BLaER1 (cell line): ENCODE data around the gene TWIST2.

ENCODE experiments used
- H3K27ac ChIP-seq: shearing (Covaris generic); formaldehyde crosslinking; 2 replicates; pipeline ENCODE4 v1.8.1; 2022
- H3K27me3 ChIP-seq: shearing (Covaris generic); formaldehyde crosslinking; 2 replicates; pipeline ENCODE4 v1.8.1; 2022
- H3K36me3 ChIP-seq: shearing (Covaris generic); formaldehyde crosslinking; 2 replicates; pipeline ENCODE4 v1.8.1; 2022
- H3K4me1 ChIP-seq: shearing (Covaris generic); formaldehyde crosslinking; 2 replicates; pipeline ENCODE4 v1.8.1; 2022
- H3K4me2 ChIP-seq: shearing (Covaris generic); formaldehyde crosslinking; 2 replicates; pipeline ENCODE4 v1.8.1; 2022
- H3K4me3 ChIP-seq: shearing (Covaris generic); formaldehyde crosslinking; 2 replicates; pipeline ENCODE4 v1.8.1; 2022
- H3K9ac ChIP-seq: shearing (Covaris generic); formaldehyde crosslinking; 2 replicates; pipeline ENCODE4 v1.8.1; 2022
- H3K9me3 ChIP-seq: shearing (Covaris generic); formaldehyde crosslinking; 2 replicates; pipeline ENCODE4 v1.8.1; 2022
- H4K20me1 ChIP-seq: shearing (Covaris generic); formaldehyde crosslinking; 2 replicates; pipeline ENCODE4 v1.8.1; 2022
- Cebpa-rat ChIP-seq: shearing (Covaris generic); IDR thresholded peaks from 2 replicates; pipeline ENCODE4 v1.8.1; 2022

The TWIST2 gene

GRCh38 chr2:238906936-238907716 lies 59.2 kb downstream of the TWIST2 start:
- TF ChIP-seq Cebpa-rat = no peak
- no peaks in the 10 kb centered on the region for H4K20me1 ChIP-seq
- H3K27ac ChIP-seq = no peak overlapping the region
- no peak overlapping the region for H3K4me3 ChIP-seq
- H3K9me3 ChIP-seq = no peaks in the 10 kb centered on the region
- H3K4me1 ChIP-seq = peaks cover 42% of the 10 kb centered on the region
- H3K9ac ChIP-seq = no peak overlapping the region
- no peaks in the 10 kb centered on the region for H3K36me3 ChIP-seq
- no peaks in the 10 kb centered on the region for H3K27me3 ChIP-seq
- H3K4me2 ChIP-seq = peak overlapping the region; percentile 81

GRCh38 chr2:238907717-238908173 lies 59.9 kb downstream of the TWIST2 start:
- Histone ChIP-seq H3K9ac (no peak overlapping the region), H3K4me2 (peak overlapping the region; percentile 81), H4K20me1 (no peaks in the 10 kb centered on the region), H3K4me1 (peaks cover 44% of the 10 kb centered on the region), H3K27me3 (no peaks in the 10 kb centered on the region), H3K4me3 (no peak overlapping the region), H3K36me3 (no peaks in the 10 kb centered on the region), H3K27ac (no peak overlapping the region), H3K9me3 (no peaks in the 10 kb centered on the region)
- no peak for TF ChIP-seq Cebpa-rat

- no peaks in the 10 kb centered on the region for H3K27me3 ChIP-seq
- peaks cover 50% of the 10 kb centered on the region for H3K4me1 ChIP-seq
- no peak overlapping the region for H3K27ac ChIP-seq
- TF ChIP-seq Cebpa-rat = no peak
- no peaks in the 10 kb centered on the region for H3K9me3 ChIP-seq
- no peak overlapping the region for H3K4me3 ChIP-seq
- peak overlapping the region; percentile 34 for H3K4me2 ChIP-seq
- H3K9ac ChIP-seq = no peak overlapping the region
- H3K36me3 ChIP-seq = no peaks in the 10 kb centered on the region
- no peaks in the 10 kb centered on the region for H4K20me1 ChIP-seq
Measured at GRCh38 chr2:238908960-238909951, 61.4 kb downstream of the TWIST2 start.

GRCh38 chr2:238910751-238911351 lies 63.0 kb downstream of the TWIST2 start:
- Histone ChIP-seq H3K9ac (no peak overlapping the region), H3K27ac (no peak overlapping the region), H3K9me3 (no peaks in the 10 kb centered on the region), H3K4me1 (peaks cover 35% of the 10 kb centered on the region), H3K27me3 (no peaks in the 10 kb centered on the region), H3K4me3 (no peak overlapping the region), H3K4me2 (no peak overlapping the region), H4K20me1 (no peaks in the 10 kb centered on the region), H3K36me3 (no peaks in the 10 kb centered on the region)
- no peak for TF ChIP-seq Cebpa-rat

- H3K4me2 ChIP-seq = no peak overlapping the region
- no peak overlapping the region for H3K4me3 ChIP-seq
Measured at GRCh38 chr2:238911376-238912227, 63.7 kb downstream of the TWIST2 start.

GRCh38 chr2:238912228-238912915 lies 64.5 kb downstream of the TWIST2 start:
- H3K9me3 ChIP-seq = no peaks in the 10 kb centered on the region
- H3K4me1 ChIP-seq = peaks cover 19% of the 10 kb centered on the region
- no peak overlapping the region for H3K4me3 ChIP-seq
- no peak for TF ChIP-seq Cebpa-rat
- no peak overlapping the region for H3K27ac ChIP-seq
- no peaks in the 10 kb centered on the region for H3K27me3 ChIP-seq
- H3K4me2 ChIP-seq = peak overlapping the region; percentile 12; the same call in 1 of the 2 replicates
- no peak overlapping the region for H3K9ac ChIP-seq
- H3K36me3 ChIP-seq = no peaks in the 10 kb centered on the region
- H4K20me1 ChIP-seq = no peaks in the 10 kb centered on the region

More at GRCh38 chr2:238911376-238912227, 63.7 kb downstream of the TWIST2 start:
- Histone ChIP-seq H3K27me3 (no peaks in the 10 kb centered on the region), H3K36me3 (no peaks in the 10 kb centered on the region), H3K9me3 (no peaks in the 10 kb centered on the region), H3K9ac (no peak overlapping the region), H4K20me1 (no peaks in the 10 kb centered on the region), H3K4me1 (peaks cover 27% of the 10 kb centered on the region), H3K27ac (no peak overlapping the region)
- TF ChIP-seq Cebpa-rat = no peak

GRCh38 chr2:238912916-238913875 lies 65.3 kb downstream of the TWIST2 start:
- Histone ChIP-seq H3K9me3 (no peaks in the 10 kb centered on the region), H3K4me1 (peaks cover 16% of the 10 kb centered on the region), H3K27me3 (no peaks in the 10 kb centered on the region), H3K4me2 (no peak overlapping the region), H3K36me3 (no peaks in the 10 kb centered on the region), H3K4me3 (no peak overlapping the region), H3K9ac (no peak overlapping the region), H4K20me1 (no peaks in the 10 kb centered on the region), H3K27ac (no peak overlapping the region)
- TF ChIP-seq Cebpa-rat = no peak
